PFSK-1 (cell line): ENCODE results near the gene AIDA.

Experiments
- FOXP2 ChIP-seq: optimal IDR thresholded peaks from 2 replicates; pipeline ENCODE3; 2011; ENCODE audit warnings: borderline replicate concordance, control low read depth, inconsistent platforms; ENCODE audit not compliant: insufficient read depth; ENCODE audit errors: extremely low read length, extremely low read depth
- POLR2AphosphoS5 ChIP-seq: IDR thresholded peaks from 2 replicates; pipeline ENCODE4 v1.6.1; 2012; ENCODE audit warnings: low read depth, mild to moderate bottlenecking, control low read depth, low read length, moderate library complexity
- REST ChIP-seq, 2 experiments: IDR thresholded peaks; 2 replicates each; pipeline versions ENCODE4 v1.6.1 to v1.8.0; 2011 to 2012; ENCODE audit warnings: low read depth in 2 of 2, low read length in 2 of 2, control low read depth in 1 of 2, inconsistent platforms in 1 of 2, mild to moderate bottlenecking in 1 of 2, moderate library complexity in 1 of 2; ENCODE audit not compliant: insufficient read depth in 1 of 2
- SIN3A ChIP-seq: IDR thresholded peaks from 2 replicates; pipeline ENCODE4 v1.6.1; 2012; ENCODE audit warnings: mild to moderate bottlenecking, low read length, moderate library complexity, borderline replicate concordance; ENCODE audit not compliant: insufficient read depth
- TAF1 ChIP-seq: IDR thresholded peaks from 2 replicates; pipeline ENCODE4 v1.6.1; 2012; ENCODE audit warnings: low read length, control low read depth, borderline replicate concordance; ENCODE audit not compliant: insufficient read depth

The AIDA gene

DNA sequence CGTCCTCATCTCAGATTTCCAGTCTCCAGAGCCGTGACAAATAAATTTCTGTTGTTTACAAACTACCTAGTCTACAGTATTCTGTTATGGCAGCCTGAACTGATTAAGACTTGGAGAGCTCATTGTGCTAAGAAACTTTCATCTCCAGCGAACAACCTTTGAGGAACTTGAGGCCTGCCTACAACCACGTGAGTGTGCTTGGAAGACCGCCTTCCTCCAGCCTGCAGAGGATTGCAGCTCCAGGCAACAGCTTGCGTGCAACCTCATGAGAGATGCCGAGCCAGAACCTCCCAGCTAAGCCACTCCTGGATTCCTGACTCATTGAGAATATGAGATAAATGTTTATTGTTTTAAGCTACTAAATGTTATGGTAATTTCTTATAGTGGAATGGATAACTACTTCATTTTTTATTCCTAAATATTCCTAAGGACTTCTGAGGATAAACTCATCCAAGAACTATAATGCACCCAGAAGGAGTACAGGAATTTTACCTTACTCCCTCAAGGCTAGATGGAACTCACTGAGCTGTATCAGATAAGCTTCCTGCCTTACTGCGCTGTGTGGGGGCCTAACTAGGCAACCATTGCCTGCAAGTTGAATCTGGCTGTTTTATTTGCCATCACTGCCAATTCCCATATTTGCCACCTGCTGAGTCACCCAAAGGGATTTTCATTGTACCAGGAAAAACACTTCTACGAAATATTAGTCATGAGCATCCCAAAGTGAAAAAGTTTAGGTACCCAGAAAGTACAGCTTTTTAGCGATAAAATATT is 42.3 kb upstream of the AIDA start:
- no peak for TF ChIP-seq POLR2AphosphoS5

GRCh38 chr1:222751255-222751654 is 39.0 kb upstream of the AIDA start:
- no peak for TF ChIP-seq POLR2AphosphoS5
- no peak for TF ChIP-seq TAF1
- TF ChIP-seq REST (IDR thresholded peaks at IDR 0.05; ENCODE audit: insufficient read depth in 1 of 2, low read depth in 2 of 2, low read length in 2 of 2): no peak
- TF ChIP-seq FOXP2: no peak
- no peak for TF ChIP-seq SIN3A

DNA sequence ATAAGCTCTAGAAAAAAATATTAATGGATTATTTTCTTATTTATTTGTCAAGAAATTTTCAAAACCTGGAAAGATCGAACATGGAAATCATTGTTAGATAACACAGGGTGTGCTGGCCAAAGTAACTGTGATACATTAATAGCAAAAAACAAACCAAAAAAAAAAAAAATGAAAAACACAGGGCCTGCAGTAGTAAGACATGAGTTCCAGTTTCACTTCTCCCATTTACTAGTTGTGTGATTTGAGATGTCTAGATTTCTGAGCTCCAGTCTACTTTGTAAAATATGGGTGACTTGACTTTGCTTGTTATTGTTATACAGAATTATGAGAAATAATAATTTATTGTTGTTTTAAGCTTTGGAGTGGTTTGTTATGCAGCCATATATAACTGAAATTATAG is 38.4 kb upstream of the AIDA start:
- no peak for TF ChIP-seq REST (IDR thresholded peaks at IDR 0.05; ENCODE audit: insufficient read depth in 1 of 2, low read depth in 2 of 2, low read length in 2 of 2)
- TF ChIP-seq SIN3A: no peak

DNA sequence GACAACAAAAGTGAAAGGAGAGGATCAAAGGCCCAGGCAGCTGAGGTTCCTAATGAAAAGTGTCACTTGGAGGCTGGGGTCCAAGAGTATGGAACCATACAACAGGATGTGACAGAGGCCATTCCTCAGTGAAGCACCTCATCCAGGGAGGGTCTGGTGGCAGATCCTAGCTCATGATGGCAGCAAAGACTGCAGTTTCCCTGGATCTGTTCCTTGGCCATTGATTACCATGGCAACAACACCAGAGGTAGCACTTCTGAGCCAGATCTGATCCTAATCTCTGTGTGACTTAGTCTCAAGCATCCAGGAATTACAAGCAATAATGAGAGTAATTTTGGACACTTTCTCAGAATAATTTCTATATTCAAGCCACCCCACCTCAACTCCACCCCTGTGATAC is 37.6 kb upstream of the AIDA start:
- TF ChIP-seq POLR2AphosphoS5 (no peak), REST (IDR thresholded peaks at IDR 0.05; ENCODE audit: insufficient read depth in 1 of 2, low read depth in 2 of 2, low read length in 2 of 2) (no peak), SIN3A (no peak), FOXP2 (no peak), TAF1 (no peak)

- TF ChIP-seq TAF1 (no peak), SIN3A (no peak), POLR2AphosphoS5 (no peak), REST (IDR thresholded peaks at IDR 0.05; ENCODE audit: insufficient read depth in 1 of 2, low read depth in 2 of 2, low read length in 2 of 2) (no peak), FOXP2 (no peak)
These were observed 27.6 kb upstream of the AIDA start for GRCh38 chr1:222739929-222740328.
